Glutamatergic neuron (in vitro differentiated cells): ENCODE measurements around the gene HEXB. TPM values are rescaled to one million over a fixed set of nuclear protein-coding genes. Genes with fewer than 3 reads are reported as not detected.
A peak's percentile ranks its signal among the peaks of the same experiment; 100 is the strongest.

Source experiments
- DNase-seq: peaks from one replicate; pipeline ENCODE4 v3.0.0; 2022
- H3K27ac Mint-ChIP-seq: one replicate; pipeline ENCODE4 v1.8.0; 2020; ENCODE audit warnings: mild to moderate bottlenecking, mixed read lengths, inconsistent platforms; ENCODE audit not compliant: unreplicated experiment
- H3K27me3 Mint-ChIP-seq: one replicate; pipeline ENCODE4 v1.8.0; 2020; ENCODE audit warnings: mild to moderate bottlenecking, moderate library complexity, mixed read lengths, inconsistent platforms; ENCODE audit not compliant: unreplicated experiment
- H3K36me3 Mint-ChIP-seq: one replicate; pipeline ENCODE4 v1.8.0; 2020; ENCODE audit warnings: mild to moderate bottlenecking, mixed read lengths, inconsistent platforms; ENCODE audit not compliant: unreplicated experiment
- H3K4me1 Mint-ChIP-seq: one replicate; pipeline ENCODE4 v1.8.0; 2020; ENCODE audit warnings: mild to moderate bottlenecking, low read depth, mixed read lengths, inconsistent platforms; ENCODE audit not compliant: unreplicated experiment
- H3K4me3 Mint-ChIP-seq: one replicate; pipeline ENCODE4 v1.8.0; 2020; ENCODE audit warnings: mild to moderate bottlenecking, mixed read lengths, inconsistent platforms; ENCODE audit not compliant: unreplicated experiment
- H3K9me3 Mint-ChIP-seq: one replicate; pipeline ENCODE4 v1.8.0; 2020; ENCODE audit warnings: mild to moderate bottlenecking, moderate library complexity, mixed read lengths, inconsistent platforms; ENCODE audit not compliant: unreplicated experiment
- CTCF ChIP-seq: fragments of 200-600 bp; sonication (generic); IDR thresholded peaks from one replicate; pipeline ENCODE4 v1.5.0; 2021; ENCODE audit not compliant: partially characterized antibody, unreplicated experiment
- long read RNA-seq: library from polyadenylated mRNA; unstranded; transcript quantifications from one replicate; pipeline ENCODE4 v2.0.0, GENCODE V29; 2020; ENCODE audit not compliant: unreplicated experiment
- total RNA-seq: library from RNA; stranded (reverse); fragmentation: NEBNext Ultra II Directional; extraction: Animal tissue kit (Norgen Biotek cat#: 25700); gene quantifications from one replicate; pipeline ENCODE4 v1.2.1, GENCODE V29; 2021; ENCODE audit not compliant: unreplicated experiment

Gene HEXB
- total RNA-seq: 13.5 TPM
- long read RNA-seq, transcript HEXB-201 (14 exons, 1,901 nt): major isoform, 14 of 15 reads
- long read RNA-seq, partial matches to known transcripts: 1 of 15 reads
- long read RNA-seq, other reads (novel, unspliced or antisense): 0 of 15 reads

- peaks cover 2% of the 10 kb centered on the region for H3K9me3 Mint-ChIP-seq
- no peaks in the 10 kb centered on the region for H3K36me3 Mint-ChIP-seq
- peaks cover 2% of the 10 kb centered on the region for H3K4me1 Mint-ChIP-seq
- peaks cover 2% of the 10 kb centered on the region for H3K27me3 Mint-ChIP-seq
- no peak within 1 kb of the TSS for H3K27ac Mint-ChIP-seq
- no peak for TF ChIP-seq CTCF
- DNase-seq: peak; percentile 85
- peak within 1 kb of the TSS; percentile 84 for H3K4me3 Mint-ChIP-seq
Measured at GRCh38 chr5:74684900-74685851, at the start of gene HEXB. Gene HEXB, plus strand, starts transcription at chr5:74685233. Its CDS starts 28 bp downstream, at chr5:74685261.

DNA sequence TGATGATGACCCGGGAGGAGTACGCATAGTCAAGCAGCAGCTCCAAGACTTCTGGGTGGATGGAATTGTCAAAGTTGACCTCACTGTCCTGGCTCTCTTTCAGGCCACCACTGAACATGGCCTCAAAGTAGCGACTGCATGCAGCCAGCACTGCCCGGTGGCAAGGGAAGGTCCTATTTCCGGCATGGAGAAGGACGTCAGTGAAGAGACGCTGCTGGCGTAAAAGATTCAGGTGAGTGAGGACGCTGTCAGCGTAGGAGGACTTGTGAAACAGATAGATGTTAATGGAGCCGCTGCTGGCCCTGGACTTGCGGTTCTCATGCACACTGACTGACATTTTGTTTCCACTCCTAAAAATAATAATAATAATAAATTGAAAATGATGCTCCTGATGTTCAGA lies 48.9 kb upstream of the HEXB start:
- peaks cover 36% of the 10 kb centered on the region for H3K4me1 Mint-ChIP-seq

DNA sequence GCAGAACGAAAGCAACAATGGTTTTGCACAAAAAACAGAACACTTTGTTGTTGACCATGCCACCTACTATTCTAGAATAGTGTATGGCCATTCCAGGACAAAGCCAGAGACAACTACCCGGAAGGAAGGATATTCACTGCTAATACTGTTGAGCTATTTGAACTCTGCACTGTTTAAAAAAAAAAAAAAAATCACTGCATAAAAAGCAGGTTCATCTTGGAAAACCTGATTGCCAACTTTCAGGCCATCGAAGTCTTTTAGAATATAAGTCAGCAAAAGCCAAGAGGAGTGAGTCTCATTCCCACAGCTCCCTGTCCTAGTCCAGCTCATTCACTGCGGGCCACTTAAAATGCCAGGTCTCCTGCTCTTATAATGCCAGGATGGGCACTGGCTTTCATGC lies 48.5 kb upstream of the HEXB start:
- peaks cover 34% of the 10 kb centered on the region for H3K4me1 Mint-ChIP-seq
- H3K36me3 Mint-ChIP-seq: peaks cover 18% of the 10 kb centered on the region
- peaks cover 13% of the 10 kb centered on the region for H3K9me3 Mint-ChIP-seq
- DNase-seq: no peak
- H3K4me3 Mint-ChIP-seq: peak overlapping the region; percentile 88
- H3K27ac Mint-ChIP-seq: no peak overlapping the region
- no peak for TF ChIP-seq CTCF
- peaks cover 12% of the 10 kb centered on the region for H3K27me3 Mint-ChIP-seq

More for the DNA sequence above, 48.9 kb upstream of the HEXB start:
- DNase-seq: no peak
- no peak overlapping the region for H3K27ac Mint-ChIP-seq
- TF ChIP-seq CTCF: no peak
- peaks cover 10% of the 10 kb centered on the region for H3K9me3 Mint-ChIP-seq
- peak overlapping the region; percentile 79 for H3K4me3 Mint-ChIP-seq
- H3K27me3 Mint-ChIP-seq: peaks cover 12% of the 10 kb centered on the region
- peaks cover 18% of the 10 kb centered on the region for H3K36me3 Mint-ChIP-seq

- H3K4me1 Mint-ChIP-seq: peaks cover 42% of the 10 kb centered on the region
- no peak for TF ChIP-seq CTCF
- H3K4me3 Mint-ChIP-seq: peak overlapping the region; percentile 88
- H3K36me3 Mint-ChIP-seq: peaks cover 15% of the 10 kb centered on the region
- peaks cover 18% of the 10 kb centered on the region for H3K9me3 Mint-ChIP-seq
- H3K27ac Mint-ChIP-seq: peak overlapping the region; percentile 87
- H3K27me3 Mint-ChIP-seq: peaks cover 16% of the 10 kb centered on the region
- DNase-seq: no peak
Measured at GRCh38 chr5:74638544-74638969, 46.5 kb upstream of the HEXB start.
